WI38 (cell line): Measurements from ENCODE around the gene NKD1.

Experiments used
- H3K4me3 ChIP-seq: 2 replicates; pipeline ENCODE4 v1.5.1; 2011; ENCODE audit warnings: low read depth, mild to moderate bottlenecking, control low read depth, low read length
- TF ChIP-seq, protein P1 (sequence below): IDR thresholded peaks from 2 replicates; pipeline ENCODE4 v1.5.1; 2012; ENCODE audit warnings: low read depth, mild to moderate bottlenecking, control low read depth, low read length

Gene NKD1

GRCh38 chr16:50548909-50549560, 839 bp downstream of the NKD1 start:
- no peak overlapping the region for H3K4me3 ChIP-seq
- TF ChIP-seq, protein P1, sequence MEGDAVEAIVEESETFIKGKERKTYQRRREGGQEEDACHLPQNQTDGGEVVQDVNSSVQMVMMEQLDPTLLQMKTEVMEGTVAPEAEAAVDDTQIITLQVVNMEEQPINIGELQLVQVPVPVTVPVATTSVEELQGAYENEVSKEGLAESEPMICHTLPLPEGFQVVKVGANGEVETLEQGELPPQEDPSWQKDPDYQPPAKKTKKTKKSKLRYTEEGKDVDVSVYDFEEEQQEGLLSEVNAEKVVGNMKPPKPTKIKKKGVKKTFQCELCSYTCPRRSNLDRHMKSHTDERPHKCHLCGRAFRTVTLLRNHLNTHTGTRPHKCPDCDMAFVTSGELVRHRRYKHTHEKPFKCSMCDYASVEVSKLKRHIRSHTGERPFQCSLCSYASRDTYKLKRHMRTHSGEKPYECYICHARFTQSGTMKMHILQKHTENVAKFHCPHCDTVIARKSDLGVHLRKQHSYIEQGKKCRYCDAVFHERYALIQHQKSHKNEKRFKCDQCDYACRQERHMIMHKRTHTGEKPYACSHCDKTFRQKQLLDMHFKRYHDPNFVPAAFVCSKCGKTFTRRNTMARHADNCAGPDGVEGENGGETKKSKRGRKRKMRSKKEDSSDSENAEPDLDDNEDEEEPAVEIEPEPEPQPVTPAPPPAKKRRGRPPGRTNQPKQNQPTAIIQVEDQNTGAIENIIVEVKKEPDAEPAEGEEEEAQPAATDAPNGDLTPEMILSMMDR: no peak

DNA sequence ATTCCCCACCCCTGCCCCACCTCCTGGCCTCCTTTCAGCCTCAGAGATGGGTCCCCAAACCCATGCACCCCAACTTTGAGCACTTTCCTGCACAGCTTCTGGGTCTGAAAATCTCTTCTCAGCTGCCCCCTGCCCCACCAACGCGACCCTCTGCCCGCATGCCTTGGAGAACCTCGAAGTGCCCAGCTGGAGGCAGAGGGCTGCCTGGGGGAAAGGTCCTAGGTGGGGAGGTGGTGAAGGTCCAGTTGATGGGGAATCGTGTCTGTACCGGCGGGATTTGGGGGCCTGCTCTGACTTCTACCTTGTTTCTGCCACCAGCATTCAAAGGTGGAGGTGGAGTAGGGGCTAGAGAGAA, 1.3 kb downstream of the NKD1 start:
- no peak overlapping the region for H3K4me3 ChIP-seq

DNA sequence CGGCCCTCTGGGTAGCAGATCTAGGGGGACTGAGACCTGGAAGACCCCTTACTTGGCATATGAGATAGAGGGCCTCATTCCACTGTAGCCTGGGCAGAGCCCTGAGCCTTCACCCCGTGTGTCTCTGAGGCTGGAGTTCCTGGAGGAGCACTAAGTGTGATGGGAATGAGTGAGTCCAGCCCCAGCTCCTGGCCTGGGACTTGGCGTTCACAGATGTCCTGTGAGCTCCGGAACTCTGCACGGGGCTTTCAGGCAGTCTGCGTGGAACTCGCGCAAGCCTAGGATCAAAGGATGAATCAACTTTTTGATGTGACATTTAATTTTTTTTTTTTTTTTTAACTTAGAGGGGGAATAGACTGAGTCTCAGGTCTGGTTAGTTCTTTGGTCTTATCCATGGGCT, 1.8 kb downstream of the NKD1 start:
- no peak overlapping the region for H3K4me3 ChIP-seq
- TF ChIP-seq, protein P1: no peak

More for the DNA sequence above, 1.3 kb downstream of the NKD1 start:
- TF ChIP-seq, protein P1: no peak

- TF ChIP-seq, protein P1: no peak
- no peak overlapping the region for H3K4me3 ChIP-seq
Observed at GRCh38 chr16:50550866-50551641, 2.9 kb downstream of the NKD1 start.

DNA sequence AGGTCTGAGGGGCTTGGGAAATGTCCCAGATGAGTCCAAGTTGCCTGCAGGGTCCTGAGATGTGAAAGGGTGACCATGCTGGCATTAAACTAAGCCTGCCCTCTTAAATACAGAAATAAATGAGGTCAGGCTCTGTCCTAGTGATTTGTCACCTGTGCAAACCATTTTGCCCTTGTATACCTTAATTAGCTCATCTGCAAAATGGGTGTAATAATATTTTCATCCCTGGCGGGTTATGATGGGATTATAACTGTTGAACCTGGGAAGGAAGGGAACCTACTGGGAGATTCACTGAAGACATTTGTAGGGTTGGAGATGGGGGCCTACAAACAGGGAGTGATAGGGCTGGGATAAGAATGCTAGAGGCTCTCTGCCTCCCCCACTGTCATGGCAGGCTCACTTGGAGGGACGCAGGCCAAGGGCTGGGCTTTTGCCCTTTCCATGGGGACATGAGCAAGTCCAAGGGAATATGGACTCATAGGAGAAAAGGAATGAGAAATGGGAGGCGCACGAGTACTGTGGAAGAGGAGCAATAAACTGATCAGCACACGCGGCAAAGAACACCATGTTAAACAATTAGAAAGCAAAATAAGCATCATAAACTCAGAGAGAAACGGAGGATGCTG, 4.4 kb downstream of the NKD1 start:
- TF ChIP-seq, protein P1: no peak
- H3K4me3 ChIP-seq: no peak overlapping the region

- no peak overlapping the region for H3K4me3 ChIP-seq
- TF ChIP-seq, protein P1: no peak
Observed at GRCh38 chr16:50553182-50553710, 5.0 kb downstream of the NKD1 start.
